Activated T-cell treated with anti-CD3 and anti-CD28 coated beads, Interleukin-2, amount 50 U/mL, for 1 hour (primary cell): ENCODE measurements around the gene FOXO1.
"Not testable (repeated sequence)": the region's sequence is repeated elsewhere in the genome, so short reads cannot be mapped to it uniquely, and the experiment has no call there.

ENCODE experiments used
- DNase-seq: peaks from one replicate; pipeline ENCODE4 v3.0.0-alpha.2; 2020

FOXO1 gene

GRCh38 chr13:40665126-40666044, 1.1 kb downstream of the FOXO1 start:
- DNase-seq: peak; percentile 67

GRCh38 chr13:40664350-40665125, 1.9 kb downstream of the FOXO1 start:
- DNase-seq: peak; percentile 76

GRCh38 chr13:40664100-40664349, 2.4 kb downstream of the FOXO1 start:
- DNase-seq: not testable (repeated sequence)

- no peak for DNase-seq
These were observed 3.6 kb downstream of the FOXO1 start for GRCh38 chr13:40662866-40663265.

GRCh38 chr13:40661875-40662665, 4.4 kb downstream of the FOXO1 start:
- no peak for DNase-seq

GRCh38 chr13:40660692-40661091, 5.7 kb downstream of the FOXO1 start:
- DNase-seq: no peak

GRCh38 chr13:40660141-40660664, 6.2 kb downstream of the FOXO1 start:
- DNase-seq: no peak

GRCh38 chr13:40657951-40658350, 8.5 kb downstream of the FOXO1 start:
- DNase-seq: no peak

- DNase-seq: no peak
These were observed 9.1 kb downstream of the FOXO1 start for GRCh38 chr13:40657307-40657706.

GRCh38 chr13:40656358-40656757, 10.1 kb downstream of the FOXO1 start:
- DNase-seq: no peak

GRCh38 chr13:40653527-40654318, 12.7 kb downstream of the FOXO1 start:
- no peak for DNase-seq

GRCh38 chr13:40652588-40652940, 13.9 kb downstream of the FOXO1 start:
- DNase-seq: no peak

GRCh38 chr13:40651866-40652587, 14.4 kb downstream of the FOXO1 start:
- no peak for DNase-seq

GRCh38 chr13:40648841-40649240, 17.6 kb downstream of the FOXO1 start:
- no peak for DNase-seq

- DNase-seq: no peak
These were observed 18.4 kb downstream of the FOXO1 start for GRCh38 chr13:40648040-40648439.

- DNase-seq: no peak
These were observed 21.4 kb downstream of the FOXO1 start for GRCh38 chr13:40644838-40645604.

- no peak for DNase-seq
These were observed 25.5 kb downstream of the FOXO1 start for GRCh38 chr13:40640845-40641458.

- no peak for DNase-seq
These were observed 26.2 kb downstream of the FOXO1 start for GRCh38 chr13:40640202-40640601.

GRCh38 chr13:40639221-40639681, 27.2 kb downstream of the FOXO1 start:
- no peak for DNase-seq

- no peak for DNase-seq
These were observed 28.8 kb downstream of the FOXO1 start for GRCh38 chr13:40637643-40638042.
